GM18519 (cell line): ENCODE measurements around the gene TUSC2.

ENCODE experiments used
- ATAC-seq: cut with Tn5 transposase; IDR thresholded peaks from one replicate; pipeline ENCODE4 v1.9.1; 2021; ENCODE audit warnings: mild to moderate bottlenecking, moderate library complexity; ENCODE audit not compliant: unreplicated experiment, low FRiP score

TUSC2 gene

DNA sequence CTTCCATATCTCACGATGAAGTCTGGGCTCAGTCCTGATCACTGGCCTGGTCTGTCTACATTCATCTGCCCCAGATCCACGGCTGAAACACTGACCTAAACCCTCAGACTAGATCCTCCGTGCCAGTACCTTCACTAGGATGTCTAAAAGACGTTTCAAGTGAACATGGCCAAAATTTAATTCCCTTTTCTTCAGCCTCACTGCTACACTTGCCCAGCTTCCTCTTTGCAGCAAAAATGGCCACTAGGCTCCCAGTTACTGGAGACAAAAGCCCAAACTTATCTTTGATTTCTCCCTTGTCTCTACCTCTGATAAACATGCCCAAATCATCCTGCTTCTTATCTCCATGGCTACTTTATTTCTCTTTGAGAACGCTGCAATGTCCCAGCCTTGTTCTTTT is 10.9 kb upstream of the TUSC2 start:
- ATAC-seq: no peak

DNA sequence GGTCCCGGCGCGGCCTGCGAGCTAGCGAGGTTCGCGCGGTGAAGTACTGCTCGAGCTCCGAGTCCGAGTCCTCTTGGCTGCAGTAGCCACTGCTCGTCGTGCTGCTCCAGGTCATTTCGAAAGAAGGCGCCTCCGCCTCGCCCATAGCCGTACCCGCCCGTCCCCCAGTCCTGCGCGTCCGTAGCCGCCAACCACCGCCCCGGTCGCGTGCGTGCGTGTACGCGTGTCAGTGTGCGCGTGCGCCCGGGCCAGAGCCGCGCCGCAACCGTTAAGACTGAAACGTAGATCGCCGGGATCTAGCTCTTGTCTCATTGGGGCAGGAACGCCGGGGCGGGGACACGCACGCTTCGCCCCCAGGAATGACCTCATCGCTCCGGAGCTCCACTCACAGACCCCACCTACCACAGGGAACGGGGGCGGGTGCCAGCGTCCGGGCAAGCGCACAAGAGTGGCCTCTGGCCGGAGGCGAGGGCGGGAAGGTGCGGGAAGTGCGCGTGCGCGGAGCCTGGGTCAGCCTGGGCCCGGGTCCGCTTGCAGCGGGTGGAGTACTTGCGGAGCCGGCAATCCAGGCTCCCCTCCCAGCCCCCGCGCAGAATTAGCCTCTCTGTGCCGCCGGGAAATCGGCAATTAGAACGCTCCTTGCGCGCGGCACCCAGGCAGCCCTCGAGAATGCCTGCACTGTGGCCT is 9.3 kb upstream of the TUSC2 start:
- peak; percentile 66 for ATAC-seq

DNA sequence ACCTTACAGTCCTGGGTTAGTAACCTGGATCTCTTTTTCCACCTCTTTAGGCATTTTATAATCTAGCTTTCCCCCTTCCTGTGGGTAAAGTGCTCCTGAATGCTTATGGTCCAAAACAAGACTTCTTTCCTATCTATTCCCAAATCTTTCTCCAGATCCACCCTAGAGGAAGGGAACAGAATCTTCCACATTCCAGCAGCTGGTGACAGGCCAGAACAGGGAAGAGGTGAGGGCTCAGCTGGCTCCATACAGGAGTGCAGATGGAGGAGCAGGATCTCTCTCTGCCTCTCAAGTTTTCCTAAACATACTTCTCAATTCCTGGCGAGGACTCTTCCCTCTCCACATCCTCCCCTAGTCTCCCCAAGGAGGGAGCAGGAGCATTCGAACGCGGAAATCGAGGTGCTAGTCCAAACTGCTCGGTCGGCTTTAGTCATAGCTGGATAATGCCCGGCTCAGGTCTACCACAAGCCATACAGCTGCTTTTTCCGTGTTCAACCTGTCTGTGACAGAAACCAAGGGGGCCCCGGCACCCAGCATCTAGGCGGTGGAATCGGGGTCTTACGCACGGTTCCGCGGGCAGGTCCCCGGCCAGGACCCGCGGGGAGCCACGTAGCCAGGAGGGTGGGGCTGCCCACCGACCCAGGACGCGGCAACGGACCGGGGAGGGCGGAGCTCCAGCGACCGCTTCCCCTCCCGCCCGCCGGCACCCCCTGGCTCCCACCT is 8.6 kb upstream of the TUSC2 start:
- peak; percentile 16 for ATAC-seq

DNA sequence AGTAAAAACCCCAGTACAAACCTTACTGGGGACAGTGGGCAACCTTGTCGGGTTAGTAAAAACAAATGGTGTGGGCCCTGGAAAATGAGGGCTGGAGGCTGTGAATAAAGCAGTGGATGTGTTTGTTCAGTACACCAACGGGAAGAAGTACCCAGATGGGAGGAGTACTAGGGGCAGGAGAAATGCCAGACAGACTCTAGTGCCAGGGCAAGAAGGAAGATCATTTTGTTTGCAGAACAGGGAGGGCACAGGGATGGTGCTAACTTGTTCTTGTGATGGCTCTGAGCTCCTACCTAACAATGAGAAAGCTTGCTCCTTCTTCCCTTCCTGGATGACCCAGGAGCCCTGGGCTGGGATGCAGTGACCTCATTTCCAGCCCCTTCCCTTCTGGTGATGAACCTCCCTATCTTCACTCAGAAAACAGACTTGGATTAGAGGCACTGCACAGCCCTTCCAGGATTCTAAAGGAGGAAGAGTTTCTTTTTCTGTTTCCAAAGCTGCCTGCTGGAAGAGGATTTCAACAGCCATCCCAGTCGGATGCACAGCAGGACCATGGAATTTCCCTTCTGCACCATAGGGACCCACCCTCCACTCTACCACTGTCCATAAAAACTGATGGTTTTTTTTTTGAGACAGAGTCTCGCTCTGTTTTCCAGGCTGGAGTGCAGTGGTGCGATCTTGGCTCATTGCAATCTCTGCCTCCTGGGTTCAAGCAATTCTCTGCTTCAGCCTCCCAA is 6.5 kb upstream of the TUSC2 start:
- ATAC-seq: no peak

DNA sequence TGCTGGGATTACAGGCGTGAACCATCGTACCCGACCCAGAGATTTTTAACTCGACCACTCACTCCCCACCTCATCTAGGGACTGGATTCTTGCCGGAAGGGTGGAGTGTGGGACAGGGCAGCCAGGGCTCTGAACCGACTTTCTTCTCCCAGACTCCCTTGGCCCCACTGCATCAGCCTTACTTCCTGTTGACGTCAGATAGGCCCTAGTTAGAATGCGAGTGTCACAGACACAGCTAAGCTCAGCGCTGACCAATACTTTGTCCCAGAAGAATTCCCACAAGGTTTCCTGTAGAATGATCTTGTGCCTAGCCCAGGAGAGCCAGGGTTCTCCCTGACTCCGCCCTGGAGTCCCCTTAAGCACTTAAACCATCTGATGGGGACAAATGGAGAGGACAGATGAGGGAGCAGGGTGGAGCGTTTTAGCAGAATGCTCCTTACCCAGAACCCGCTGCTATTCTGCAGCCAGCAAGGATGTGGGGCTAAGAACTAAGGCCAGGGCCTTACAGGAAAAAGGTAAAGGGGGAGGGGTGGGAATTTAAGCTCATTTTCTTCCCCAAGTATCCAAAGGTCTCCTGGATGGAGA is 5.8 kb upstream of the TUSC2 start:
- no peak for ATAC-seq

DNA sequence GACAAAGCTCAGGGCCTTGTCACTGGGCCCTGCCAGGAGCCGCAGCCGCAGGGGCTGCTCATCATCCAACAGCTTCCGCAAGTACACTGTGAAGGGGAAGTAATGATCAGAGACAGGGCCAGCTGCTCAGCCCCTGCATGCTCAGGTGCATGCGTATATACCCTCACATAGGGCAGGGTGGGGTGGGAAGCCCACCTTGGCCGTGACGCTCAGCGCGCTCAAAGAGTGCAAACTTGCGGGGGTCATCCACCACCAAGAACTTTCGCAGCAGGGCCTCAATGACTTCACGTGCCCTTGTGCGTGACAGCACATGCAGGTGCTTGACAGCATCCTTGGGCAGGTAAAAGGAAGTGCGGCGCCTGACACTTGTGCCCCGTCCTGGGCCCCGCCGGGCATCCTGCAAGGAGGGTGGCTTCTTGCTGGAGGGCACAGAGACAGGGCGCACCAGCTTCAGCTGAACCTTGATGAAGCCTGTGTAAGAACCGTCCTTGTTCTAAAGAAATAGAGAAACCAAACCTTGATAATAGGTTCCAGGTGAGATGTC is 3.4 kb upstream of the TUSC2 start:
- no peak for ATAC-seq

DNA sequence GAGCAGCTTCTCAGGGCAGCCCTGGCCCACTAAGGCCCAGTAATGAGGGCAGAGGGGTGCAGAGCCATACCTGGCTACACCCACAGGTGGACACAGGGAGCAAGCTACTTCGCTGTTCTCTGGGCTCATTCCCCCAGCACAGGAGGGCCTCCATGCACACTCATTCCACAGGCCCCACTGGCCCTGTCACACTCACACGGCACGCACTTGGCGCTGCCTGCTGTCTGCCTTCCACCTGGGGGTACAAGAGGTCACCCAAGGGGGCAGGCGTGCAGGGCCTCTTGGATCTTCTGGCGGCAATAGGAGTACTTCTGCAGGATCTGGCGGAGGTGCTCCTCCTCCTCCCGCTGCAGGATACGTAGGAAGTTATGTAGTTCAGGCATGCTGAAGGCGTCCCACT is 2.3 kb upstream of the TUSC2 start:
- ATAC-seq: no peak

DNA sequence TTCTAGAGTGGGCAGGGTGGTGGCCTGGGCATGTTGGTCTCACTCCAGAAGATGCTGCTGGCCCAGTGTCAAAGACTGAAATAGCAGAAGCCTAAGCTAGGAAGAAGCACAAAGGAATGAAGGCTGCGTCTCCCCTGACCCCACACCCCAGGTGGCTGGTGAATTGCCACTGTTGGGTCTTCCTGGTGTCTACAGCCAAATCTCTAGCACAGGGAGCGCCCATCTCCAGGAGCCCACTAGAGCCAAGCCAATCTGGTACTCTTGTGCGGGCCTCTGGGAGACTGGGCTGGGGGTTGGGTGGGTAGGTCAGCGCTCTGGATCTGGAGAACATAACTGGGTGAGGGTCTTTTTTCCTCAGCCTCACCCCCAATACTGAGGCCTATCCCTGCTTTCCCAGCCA is 894 bp downstream of the TUSC2 start:
- no peak for ATAC-seq

DNA sequence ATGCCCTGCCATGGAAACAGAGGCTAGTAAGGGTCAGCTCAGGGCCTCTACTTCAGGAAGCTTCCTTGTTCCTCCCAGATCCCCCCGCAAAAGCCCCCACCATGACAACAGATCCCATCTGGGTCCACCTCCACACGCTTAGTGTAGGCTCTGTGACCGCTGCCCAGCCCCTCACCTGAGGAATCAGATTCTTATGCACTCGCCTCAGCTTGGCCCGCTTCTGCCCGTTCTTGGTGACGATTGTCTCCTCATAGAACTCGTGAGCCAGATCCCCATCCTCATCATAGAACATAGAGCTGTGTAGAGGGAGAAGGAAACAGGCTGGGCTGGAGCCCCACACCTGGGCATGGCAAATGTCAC is 1.9 kb downstream of the TUSC2 start:
- no peak for ATAC-seq

DNA sequence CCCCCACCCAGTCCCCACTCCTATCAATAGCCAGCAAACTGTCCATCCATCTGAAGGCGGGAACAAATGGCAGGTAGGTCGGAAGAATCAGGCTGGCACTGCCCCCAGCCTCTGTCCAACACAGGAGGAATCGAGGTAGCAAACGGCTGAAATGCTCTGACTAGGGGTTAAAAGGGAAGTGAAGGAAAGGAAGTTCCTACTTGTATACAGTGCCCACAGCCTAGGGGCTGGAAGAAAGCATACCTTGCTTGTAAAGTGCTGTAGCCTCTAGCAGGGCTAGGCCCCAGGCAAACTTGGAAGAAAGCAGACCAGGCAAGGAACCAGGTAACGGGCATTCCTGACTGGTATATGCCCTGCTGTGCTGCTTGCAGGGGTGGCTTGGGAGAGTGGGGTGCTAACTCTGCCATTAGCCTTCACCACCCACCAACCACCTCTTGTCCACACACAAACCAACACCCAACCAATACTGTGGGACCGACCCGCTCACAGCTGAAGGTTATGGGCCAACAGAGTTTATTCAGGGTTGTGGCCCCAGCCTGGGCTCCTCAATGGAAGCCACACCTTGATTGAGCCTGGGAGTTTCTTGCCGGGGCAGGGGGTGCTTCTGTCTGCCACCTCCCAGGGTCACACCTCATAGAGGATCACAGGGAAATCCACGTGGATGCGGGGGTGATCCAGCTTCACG is 2.4 kb downstream of the TUSC2 start:
- ATAC-seq: no peak

DNA sequence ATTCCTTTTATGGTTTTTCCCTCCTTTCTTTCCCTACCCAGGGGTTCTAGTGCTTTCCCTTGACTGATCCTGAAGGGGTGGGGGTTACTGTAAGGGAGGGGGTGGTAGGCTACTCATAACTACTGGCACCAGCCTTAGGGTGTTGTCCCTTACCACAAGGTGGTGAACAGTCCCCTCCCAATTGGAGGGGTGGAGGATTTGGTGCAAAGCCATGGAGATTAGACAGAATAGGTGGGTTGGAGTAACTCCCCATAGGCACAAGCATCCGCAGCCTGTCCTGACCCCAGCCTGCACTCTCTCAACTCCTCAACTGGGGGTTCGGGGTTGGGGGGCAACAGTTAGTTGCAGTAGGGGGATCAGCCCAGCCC is 2.9 kb downstream of the TUSC2 start:
- ATAC-seq: no peak

DNA sequence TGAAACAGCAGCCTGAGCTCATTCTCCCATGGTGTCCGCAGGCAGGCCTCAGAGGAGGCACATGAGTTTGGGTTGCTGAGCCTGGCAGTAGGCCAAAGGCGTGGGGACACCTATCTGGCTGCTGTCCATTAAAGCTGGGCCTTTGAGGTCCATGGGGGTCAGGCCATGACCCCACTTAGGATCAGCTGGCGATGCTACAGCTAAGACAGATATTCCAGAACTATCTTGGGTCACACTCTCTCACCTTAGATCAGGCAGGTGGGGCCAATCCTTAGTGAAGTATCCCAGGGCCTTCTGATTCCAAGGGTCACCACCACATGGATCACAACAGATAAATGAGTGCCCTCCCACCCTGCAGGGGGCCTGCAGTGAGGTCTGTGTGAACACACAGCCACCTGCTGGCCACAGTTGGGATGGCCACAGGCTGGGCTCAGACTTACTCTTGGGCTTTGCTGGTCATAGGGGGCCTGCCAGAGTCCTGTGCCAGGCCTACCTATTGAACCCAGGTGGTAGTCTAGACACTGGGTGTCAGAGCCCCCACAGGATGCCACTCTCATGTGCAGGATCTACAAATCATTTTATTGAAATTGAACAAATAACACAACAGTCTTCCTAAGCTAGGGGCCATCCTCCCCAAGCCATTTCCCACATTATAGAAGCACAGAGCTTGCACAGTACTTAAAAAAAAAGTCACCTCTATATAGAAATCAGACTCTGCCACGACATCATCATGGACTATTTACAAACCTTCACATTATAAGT is 3.5 kb downstream of the TUSC2 start:
- ATAC-seq: no peak

DNA sequence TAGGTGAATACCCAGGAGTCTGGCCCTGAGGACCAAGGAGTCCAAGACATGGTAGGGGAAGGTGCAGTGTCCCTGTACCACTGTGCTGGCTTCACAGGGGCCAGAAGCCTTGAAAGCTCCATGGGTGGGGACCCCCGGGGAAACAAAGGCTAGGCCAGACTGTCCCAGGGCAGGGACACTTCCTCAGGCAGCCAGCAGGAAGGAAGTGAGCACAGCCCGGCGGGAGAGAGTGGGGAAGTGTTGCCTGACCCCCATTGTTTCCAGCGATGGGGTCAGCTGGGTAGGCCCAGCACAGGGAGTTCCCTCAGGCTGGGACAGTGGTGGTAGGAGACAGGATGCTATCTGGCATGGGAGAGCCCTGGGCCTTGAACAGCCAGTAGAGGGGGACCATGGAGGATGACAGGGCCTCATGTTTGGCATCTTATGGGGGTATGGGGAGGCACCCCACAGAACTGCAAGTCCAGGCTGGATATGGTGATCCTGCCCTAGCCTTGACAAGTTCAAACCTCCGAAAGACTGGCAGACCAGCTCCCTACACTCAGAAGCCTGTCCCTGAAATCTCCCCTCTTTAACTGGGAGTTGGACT is 4.3 kb downstream of the TUSC2 start:
- ATAC-seq: no peak

DNA sequence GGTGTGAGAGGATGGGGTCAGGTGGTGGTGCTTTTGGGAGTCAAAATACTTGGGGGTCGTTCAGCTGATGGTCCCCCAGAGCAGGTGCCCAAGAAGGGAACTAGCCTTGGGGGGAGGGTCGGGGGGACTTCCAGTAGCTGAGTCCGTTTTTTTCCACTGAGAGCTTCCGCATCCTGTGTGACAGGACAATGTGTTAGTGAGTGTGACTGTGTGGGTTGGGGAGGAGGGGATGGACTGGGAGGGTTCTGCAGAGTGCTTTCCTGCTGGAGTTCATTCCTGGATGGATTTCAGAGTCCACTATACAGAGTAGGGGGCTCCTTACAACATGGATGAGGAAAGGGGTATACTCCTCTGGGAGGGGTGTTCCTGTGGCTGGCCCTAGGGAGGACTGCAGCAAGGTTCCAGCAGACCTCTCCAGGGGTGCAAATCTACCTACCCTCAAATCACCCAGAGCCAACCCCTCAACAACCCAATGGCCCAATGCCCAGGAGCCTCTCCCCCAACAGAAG is 4.9 kb downstream of the TUSC2 start:
- ATAC-seq: no peak

DNA sequence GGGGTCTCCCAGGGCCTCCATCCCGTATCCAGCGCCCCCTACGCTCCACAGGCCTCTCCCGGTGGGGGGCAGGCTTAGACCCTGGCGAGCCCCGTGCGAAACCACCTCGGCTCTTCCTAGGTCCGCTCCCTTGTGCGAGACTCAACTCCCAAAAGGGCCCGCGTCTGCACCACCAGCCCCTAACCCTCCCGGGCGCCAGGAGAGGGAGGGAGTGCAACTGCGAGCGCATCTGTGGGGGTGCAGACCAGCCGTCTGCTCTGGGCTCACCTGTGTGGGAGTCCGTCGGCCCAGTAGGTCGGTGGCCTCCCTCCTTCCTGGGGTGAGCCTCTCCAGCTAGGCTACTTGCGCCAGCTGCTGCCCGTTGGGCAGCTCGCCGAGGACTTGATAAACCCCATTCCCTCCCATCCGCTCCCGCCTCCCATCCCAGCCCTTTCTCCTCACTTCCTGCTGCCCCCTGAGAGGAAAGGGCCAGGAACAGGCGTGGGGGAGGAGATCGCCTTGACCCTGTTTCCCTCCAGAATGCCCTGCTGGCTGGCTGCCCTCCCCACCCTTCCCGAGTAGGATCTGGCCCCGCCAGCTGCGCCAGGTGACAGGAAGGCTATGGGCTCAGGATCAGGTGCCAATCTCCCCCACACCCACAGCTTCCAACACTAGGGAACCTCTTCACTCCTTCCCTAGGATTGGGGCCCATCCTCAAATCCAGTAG is 5.5 kb downstream of the TUSC2 start, which contains the start of gene HYAL2:
TSS of gene HYAL2 (minus strand) at position 360 of the 706 bp plus-strand sequence. CDS start 2,256 bp downstream, outside the sequence.
- no peak for ATAC-seq

DNA sequence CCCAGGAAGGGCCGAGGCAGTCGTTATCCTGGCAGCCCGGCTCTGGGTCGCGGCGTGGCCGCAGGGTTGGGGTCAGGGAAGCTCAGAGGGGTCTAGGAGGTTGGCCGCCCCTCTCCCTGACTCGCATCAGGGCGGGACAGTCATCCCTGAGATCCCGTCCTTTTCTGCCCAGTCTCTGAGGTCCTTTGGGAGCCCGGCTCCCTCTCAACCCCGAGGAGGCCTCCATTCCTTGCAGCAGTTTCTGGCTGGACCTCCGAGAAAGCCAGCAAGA is 6.0 kb downstream of the TUSC2 start:
- ATAC-seq: no peak

DNA sequence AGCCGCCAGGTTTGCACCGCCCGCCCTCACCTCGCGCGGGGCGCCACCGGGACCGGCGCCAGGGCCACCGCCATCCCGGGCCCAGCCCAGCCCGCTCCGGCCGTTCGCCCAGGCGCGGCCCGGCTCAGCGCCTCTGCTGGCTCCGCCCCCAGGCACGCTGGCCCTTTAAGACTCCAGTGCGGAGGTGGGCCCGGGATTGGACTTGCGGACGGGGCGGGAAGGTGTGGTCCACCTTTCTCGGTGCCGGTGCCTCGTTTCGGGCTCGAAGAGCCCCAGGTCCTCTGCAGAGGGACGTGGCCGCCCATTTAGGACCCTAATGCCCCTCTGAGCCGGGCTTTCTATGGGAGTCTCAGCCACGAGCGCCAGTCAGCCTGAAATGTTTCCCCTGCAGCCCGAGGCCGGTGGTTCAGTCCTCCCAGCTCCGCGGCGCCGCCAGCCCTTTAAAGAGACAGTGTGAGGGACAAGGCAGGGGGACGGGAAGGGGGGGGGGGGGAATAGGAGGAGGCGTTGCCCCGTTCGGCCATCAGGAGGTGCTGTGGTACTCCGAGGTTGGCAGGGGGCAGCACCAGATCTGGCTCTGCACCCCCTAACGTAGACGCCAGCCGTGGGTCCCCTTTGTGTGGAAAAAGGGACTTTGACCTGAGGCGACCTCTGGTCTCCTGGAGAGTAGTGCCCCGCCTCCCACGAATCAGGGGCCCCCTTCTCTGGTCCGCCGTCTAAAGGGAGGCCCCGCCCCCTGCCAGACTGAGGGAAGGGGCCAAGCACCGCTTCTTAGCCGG is 6.5 kb downstream of the TUSC2 start:
- ATAC-seq: no peak

DNA sequence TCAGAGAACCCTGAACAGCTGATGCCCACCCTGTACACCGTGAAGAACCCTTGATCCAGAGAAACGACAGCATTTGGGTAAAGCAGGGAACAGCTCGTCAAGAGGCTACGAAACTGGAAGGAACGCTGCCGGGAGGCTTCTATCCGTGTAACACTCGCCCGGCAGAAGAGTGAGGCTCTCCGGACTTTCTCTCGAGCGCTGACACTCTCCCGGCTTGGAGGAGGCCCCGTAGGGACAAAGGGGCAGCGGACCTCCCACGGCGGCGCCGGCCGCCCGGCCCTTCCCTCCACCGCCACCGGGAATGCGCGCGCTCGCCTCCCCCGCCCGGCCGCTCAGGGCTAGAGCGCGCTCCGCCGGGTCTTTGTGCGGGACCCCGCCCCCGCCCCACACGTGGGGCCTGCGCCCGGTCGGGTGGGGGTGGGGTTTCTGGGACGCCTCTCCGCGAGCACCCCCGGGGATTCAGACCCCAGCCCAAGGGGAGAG is 7.1 kb downstream of the TUSC2 start:
- ATAC-seq: no peak
